ENCODE data around the gene TMEM252.

DNA sequence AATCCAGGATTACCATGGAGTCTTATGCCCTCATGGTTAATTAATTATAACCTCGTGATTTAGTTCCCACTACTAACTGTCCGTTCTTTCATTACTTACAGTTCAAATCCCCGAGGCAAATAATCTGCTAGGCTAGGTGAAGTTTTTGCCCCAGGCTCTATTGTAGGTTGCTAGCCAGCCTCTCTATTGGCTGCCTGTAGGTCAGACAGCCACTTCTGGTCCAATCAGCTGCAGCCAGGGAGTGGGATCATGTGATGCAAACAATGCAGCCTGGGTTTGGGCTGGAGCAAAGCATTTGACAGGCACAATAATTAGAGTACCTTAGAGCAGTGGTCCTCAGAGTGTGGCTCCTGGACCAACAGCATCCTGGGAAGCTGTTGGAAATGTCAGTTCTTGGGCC lies 17.7 kb downstream of the TMEM252 start:
- TF ChIP-seq, protein P1, sequence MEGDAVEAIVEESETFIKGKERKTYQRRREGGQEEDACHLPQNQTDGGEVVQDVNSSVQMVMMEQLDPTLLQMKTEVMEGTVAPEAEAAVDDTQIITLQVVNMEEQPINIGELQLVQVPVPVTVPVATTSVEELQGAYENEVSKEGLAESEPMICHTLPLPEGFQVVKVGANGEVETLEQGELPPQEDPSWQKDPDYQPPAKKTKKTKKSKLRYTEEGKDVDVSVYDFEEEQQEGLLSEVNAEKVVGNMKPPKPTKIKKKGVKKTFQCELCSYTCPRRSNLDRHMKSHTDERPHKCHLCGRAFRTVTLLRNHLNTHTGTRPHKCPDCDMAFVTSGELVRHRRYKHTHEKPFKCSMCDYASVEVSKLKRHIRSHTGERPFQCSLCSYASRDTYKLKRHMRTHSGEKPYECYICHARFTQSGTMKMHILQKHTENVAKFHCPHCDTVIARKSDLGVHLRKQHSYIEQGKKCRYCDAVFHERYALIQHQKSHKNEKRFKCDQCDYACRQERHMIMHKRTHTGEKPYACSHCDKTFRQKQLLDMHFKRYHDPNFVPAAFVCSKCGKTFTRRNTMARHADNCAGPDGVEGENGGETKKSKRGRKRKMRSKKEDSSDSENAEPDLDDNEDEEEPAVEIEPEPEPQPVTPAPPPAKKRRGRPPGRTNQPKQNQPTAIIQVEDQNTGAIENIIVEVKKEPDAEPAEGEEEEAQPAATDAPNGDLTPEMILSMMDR (IDR thresholded peaks at IDR 0.05) = no peak
- TF ChIP-seq EP300 (IDR thresholded peaks at IDR 0.05) (no peak), POLR2AphosphoS5 (IDR thresholded peaks at IDR 0.05) (no peak)

Data from suprapubic skin (tissue), 4 donors.